ENCODE results near the gene SMIM1. TPM values are rescaled to one million over a fixed set of nuclear protein-coding genes. Genes with fewer than 3 reads are reported as not detected.

SMIM1 gene
- polyA plus RNA-seq, 1 donor, result 3.1 TPM

DNA sequence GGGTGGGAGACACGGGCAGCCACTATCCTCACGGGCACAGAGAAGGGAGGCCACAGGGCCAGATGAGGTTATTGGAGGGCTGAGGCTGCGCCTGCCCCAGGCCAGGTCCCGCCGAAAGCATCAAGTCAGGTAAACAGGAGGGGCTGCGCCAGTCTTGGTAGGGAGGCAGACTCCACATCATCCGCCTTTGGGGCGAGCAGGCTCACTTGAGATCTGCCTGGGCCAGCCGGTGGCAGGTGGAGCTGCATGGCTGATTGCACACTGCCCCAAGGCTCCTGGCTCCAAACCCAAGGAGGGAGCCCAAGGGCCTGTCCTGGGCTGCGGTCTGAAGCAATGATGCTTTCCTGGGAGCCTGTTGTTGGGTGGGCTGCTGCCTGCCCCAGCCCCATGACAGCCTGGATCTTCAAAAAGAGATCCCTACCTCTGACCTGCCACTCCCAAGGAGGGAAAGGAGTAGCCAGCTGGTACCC is 4.6 kb downstream of the SMIM1 start:
- DNase-seq (ENCODE audit: low read depth), result no peak

DNA sequence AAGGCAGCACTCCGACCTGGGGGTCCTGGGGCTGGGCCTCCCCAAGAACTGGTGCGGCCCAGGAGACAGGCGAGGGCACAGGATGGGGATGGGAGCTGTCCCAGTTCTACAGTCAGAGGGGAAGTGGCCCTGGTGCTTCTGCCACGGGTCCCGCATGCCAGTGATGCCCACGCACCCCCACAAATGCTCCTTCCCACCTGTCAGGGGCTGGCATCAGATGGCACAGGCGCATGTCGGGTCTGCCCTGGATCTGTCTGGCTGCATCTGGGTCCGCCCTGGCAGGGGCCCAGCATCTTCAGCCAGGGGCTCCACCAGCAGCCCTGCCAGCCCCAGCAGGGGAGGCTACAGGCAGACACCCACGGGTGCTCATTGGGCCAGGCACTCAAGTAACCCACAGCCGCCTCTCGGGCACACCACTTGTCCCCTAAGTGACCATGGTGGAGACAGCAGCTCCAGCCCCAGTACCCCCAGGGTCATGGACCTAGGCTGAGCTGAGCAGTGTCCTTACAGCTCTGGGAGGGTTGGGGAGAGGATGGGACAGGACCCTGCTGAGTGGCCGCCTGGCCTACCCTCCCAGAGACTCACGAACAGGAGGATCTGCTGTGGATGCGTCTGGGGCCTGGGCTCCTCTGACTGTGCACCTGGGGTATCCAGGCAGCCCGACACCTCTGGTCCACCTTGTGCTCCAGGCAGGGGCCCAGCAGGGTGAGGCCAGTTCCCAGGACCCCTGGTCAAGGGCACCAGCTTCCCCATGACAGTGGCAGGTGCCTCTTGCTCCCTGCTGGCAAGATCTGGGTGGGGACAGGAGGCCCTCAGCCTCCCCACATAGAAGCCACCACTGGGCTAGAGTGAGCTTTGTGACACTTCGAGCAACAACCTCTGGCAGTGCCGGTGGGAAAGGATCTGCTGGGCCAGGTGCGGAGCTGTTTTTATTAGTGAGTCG is 5.4 kb downstream of the SMIM1 start:
- no peak for DNase-seq (ENCODE audit: low read depth)

DNA sequence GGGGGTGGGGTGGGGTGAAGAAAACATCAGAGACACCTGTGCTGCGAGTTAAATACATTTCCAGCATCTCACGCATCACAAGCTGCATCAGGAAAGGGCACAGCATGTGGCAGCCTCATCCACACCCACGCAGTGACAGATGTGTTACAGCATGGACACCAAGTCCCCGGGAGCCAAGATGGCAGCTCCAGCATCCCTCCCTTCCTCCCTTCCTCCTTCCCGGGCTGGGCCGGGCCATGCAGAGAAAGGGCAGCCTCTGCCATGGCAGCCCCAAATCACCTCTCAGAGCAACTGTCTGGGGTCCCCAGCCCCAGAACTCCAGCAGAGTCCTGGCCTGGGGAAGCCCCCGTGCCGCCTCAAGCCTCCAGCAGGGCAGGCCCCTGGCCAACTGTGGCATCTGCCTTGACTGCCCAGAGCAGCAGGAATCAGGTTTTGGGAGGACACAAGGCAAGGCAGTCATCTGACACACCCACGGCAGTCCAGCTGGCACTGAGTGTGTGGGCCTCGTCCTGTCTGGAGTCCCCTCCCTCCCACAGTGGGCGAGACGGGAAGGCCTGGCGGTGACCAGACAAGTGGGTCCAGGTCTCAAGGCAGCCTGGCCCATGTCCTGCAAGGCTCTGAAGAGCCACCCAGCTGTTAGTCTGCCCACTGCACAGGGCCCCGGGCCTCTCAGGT is 6.2 kb downstream of the SMIM1 start:
- no peak for DNase-seq (ENCODE audit: low read depth)

DNA sequence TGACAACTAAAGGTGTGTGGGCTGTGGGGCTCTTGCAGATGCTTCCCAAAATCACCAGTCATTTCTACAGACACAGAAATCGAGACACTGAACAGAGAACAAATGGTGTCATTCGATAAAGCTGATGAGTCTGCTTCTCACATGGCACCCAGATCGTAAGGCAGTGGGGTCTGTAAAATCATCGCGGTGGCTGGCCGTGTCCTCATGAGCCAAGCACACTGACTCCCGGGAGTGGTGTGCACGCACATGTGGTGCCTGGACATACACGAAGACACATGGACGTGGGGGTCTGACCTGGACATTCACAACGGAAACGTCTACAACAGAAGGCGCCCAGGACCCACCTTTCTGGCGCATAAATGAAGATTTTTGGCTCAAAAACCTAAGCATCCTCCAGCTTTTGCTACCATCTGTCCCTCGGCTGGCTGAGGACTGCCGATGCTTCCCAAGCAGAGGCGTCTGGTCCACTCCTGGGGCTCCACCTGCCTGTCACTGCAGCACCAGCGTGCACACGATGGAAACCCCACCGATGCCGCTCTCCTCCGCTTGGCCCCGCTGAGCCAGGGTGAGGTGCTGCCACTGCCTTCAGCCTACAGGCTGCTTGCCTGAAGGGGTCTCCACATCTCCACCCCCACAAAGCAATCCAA is 6.8 kb downstream of the SMIM1 start:
- no peak for DNase-seq (ENCODE audit: low read depth)

DNA sequence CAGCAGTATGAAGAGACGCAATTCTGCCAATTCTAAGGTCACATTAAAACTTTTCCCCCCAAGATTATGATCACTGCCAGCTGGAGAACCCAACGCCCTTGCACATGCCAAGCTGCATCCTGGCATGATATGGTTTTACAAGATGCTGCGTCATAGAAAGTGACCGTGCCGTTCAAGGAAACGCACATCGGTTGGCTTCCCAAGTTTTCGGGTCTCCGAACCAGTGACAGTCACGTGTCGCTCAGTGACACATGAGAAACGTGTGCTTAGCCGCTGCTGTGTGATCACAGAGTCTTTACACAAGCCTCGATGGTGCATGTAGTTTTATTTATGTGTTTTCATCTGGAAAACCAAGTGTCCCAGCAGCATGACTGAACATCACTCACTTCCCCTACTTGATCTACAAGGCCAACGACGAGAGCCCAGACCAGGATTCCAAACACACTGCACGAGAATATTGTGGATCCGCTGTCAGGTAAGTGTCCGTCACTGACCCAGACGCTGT is 7.4 kb downstream of the SMIM1 start:
- DNase-seq (ENCODE audit: low read depth), result no peak

DNA sequence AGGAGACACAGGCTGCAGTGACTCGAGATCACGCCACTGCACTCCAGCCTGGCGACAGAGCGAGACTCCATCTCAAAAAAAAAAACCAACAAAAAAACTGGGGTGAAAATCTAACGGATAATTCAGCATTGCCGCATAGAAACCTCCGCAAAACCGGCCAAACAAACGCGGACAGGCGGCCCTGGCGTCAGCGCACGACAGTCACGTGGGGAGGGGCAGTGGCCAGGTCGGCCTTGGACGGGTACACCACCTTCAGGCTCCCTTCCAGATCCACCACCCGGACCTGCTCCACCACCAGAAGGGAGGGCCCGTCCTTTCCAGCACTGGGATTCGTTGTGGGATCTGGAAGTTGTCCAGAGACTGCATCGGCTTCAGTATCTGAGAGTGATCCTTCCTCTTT is 8.4 kb downstream of the SMIM1 start:
- no peak for DNase-seq (ENCODE audit: low read depth)

DNA sequence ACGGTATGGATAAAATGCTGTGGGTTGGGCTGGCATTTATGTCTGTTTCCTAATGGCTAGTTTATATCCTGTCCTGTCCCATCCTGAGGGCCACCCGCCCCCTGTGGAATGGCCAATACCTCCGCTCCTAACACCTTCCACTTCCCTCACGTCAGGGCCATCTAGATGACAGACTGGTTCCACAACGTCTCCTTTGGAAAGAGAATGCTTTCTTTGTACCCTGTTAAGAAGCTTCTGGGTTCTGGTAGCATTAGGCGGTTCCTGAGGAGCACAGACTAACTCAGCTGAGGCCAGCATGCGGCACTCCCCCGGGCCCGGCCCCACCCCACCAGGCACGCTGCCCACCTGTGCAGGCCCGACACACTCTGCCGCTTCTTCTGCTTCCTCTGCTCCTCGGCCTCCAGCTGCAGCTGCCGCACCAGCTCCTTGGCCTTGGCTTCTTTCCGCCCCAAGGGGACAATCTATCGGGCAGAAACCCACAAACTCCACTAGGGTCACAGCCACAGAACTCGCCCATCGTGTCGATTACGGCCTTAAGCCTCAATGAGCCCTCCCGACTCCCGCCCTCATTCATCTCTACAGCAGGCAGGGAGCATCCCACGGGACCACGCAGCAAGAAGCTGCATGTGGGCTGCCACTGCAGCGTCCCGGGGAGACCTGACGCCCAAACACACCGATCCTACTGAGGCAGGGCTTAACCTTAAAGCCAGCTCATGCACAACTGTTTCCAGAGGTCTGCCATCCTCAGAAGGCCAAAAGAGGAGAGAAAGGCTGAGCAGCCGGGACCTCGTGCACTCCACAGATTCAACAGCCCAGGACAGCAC is 11.3 kb downstream of the SMIM1 start:
- DNase-seq (ENCODE audit: low read depth), result no peak

DNA sequence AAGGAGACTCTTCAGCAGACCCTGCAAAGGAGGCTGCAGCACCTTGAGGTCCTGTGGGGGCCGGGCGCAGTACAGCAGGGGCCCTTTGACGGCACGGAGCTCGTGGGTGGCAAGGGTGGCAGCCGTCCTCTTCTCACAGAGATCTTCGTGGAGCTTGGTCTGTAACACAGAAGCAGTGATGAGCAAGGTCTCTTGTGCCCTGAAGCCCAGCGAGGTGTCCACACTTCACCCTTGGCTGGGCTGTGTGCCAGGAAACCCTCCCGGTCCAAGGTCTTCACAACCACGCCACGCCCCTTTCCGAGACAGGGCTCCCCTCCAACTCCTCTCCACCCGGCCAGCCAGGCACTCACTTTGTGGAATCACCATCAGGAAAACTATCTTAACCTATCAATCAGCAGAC is 12.5 kb downstream of the SMIM1 start:
- no peak for DNase-seq (ENCODE audit: low read depth)

DNA sequence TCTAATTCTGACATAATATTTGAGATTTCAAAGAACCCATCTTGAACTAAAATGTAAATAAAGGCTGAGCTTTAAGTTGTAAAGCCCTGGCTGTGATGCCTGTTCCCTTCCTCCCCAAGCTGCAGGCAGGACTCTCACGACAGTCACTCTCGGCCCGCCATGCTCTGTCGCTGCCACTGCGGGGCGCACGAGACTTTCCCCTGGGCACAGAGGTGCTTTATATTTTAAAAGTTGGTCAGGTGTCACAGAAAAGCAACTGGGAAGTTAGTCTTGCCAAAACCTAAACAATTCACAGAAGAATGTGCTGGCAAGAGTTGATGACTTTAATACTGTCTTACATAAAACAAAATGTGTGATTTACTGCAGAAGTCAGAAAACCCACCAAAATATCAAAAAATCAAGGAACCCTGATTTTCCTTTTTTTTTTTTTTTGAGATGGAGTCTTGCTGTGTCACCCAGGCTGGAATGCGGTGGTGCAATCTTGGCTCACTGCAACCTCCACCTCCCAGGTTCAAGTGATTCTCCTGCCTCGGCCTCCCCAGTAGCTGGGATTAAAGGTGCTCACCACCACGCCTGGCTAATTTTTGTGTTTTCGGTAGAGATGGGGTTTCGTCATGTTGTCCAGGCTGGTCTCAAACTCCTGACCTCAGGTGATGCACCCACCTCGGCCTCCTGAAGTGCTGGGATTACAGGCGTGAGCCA is 13.1 kb downstream of the SMIM1 start:
- no peak for DNase-seq (ENCODE audit: low read depth)

DNA sequence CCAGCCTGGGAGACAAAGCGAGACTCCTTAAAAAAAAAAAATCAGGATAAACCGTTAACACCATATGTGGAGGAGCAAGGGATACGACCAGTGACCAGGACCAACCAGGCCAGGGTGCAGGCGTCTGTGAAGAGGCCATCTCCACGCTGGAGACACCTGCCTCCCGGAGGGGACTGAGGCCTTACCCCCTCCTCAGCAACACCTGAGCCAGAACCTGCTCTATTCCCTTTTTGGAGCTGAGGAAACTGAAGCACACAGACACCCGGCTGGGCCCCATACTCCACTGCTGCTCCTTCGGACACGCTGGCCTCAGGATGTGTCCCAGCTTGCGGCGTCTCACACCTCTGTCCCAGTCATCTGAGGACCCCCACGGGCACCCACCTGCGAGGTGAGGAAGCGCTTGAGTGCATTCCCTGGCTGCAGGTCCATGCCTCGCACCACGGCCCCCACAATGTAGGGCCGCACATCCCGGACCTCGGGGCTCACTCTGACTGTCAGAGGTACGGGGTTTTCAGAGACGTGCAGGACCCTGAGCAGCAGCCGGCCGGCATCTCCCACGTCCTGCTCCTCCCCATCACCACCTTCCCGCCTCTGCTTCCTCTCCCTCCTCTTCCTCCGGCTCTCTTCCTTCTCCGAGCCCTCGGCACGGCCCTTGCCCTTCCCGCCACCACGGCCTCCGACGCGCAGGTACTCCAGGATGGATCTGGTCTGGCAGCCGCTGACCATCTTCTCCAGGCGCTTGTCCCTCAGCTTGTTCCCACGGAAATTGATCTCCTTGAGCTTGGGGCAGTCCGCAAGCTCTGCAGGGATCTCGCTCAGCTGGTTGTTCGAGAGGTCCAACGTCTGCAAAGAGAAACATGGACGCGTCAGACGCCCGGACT is 14.2 kb downstream of the SMIM1 start:
- DNase-seq (ENCODE audit: low read depth), result no peak

DNA sequence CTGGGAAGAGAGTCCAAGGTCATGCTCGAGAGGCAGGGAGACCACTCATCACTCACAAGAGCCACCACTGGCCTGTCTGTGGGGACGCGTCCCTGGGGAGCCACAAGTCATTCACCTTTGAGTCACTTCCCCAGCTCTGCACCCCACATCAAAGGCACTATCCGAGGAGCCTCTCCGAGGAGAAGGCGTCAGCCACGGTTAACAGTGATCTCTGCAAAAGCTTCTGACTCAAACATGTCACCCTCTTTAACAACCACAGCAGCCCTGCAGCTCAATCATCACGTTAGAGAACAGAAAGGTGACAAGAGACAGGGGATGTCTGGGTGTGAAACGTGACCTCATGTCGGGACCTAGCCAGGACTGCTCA is 14.8 kb downstream of the SMIM1 start:
- DNase-seq (ENCODE audit: low read depth), result no peak

DNA sequence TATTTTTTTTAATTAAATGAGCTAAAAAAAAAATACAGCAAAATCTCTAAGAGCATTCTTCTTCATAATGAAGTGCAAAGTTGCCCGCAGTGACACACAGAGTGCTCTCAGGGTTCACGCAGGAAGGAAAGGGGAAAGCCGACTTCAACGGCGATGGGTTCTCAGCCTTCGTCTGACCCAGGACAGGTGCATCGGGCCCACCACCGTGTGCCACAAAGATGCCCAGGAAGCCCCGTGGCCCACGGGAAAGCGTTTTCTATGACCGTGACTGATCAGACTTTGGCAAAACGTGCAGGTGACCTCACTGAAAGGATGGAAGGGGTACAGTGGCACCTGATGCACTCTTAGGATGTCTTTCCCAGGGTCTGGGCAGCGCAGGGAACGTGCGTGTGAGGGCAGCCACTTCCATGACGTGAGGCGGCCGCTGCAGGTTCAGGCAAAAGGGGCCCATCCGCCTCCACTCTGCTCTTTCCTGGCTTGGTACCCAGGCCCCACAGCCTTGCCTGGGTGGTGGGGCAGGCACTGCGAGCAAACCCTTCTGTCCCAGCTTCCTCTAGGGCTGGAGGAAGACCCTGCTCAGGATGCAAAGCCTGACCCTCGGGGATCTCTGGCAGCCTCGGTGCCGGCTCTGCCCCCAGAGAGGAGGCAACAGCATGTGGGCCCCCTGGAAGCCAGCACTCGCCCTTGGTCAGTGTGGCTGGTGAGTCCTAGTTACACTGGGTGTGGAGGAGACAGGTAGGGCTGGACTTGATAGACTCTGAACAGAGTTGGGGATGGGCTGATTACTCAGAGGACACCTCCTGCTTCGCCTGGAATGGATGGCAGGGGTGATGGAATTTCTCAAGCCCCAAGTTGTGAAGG is 15.4 kb downstream of the SMIM1 start:
- DNase-seq (ENCODE audit: low read depth), result no peak

DNA sequence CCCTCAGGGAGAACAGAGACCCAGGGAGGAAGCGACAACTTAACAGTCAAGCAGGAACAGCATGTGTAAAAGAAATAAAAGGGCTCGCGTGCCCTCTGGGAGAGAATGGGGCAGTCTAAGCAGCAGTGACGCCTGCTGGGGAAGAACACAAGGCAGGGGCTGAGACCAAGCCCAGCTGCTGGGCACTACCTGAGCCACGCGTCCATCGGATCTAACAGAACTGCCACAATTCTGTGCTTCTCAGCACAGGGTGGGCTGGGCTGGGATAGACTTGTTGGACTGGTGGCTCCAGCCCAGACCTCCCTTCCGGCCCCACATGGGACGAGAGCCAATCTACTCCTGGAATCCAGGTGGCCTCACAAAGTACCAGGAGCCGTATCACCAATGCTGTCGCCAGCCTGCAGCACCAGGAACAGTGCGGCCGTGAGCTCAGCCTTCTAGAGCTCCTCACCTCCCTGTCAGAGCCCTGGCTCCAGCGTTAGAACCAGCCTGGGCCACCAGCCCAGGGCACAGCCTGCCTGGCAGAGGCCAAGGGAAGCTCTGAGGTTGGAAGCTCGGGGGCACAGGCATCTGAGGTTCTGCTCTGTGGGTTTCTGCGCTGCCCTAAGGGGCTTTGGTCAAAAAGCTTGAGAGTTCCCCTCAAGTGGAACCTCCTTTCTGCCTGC is 16.3 kb downstream of the SMIM1 start:
- no peak for DNase-seq (ENCODE audit: low read depth)

DNA sequence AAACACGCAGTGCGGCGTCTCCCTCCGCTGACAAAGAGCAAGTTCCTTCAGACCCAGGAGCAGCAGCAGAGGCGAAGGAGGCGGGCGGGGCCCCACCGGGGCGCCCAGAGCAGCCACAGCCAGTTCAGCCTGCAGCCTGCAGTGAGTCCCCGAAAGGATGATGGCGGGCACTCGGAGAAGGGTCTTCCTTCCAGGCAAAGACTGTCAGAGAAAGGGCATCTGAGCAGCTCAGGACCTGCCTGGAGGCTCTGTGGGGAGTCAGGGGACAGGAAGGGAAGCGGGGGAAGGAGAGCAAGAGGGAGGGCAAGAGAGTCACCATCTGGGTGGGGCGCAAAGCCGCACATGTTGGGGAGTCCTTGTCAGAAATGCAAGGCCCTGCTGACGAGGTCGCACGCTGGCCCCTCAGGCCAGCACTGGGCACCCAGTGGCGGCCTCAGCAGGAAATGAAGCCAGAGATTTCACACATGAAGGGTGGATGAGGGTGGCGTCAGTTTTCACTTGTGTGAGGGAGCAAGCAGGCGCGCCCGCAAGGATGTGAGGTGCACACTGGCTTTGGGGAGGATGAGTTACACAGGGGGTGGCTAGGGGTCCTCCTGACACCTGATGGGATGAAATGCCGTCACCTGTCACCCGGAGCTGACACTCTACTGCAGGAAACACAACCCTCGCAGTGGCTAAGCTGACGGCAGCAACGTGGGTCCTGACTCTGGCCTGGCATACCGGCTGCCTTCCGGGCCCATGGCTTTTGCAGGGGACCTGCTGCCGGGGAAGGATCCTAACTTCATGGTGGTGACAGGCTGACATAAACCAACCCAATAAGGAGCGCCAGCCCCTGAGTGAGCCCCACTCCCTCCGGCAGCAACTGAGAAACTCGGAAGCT is 17.1 kb downstream of the SMIM1 start:
- DNase-seq (ENCODE audit: low read depth), result no peak

DNA sequence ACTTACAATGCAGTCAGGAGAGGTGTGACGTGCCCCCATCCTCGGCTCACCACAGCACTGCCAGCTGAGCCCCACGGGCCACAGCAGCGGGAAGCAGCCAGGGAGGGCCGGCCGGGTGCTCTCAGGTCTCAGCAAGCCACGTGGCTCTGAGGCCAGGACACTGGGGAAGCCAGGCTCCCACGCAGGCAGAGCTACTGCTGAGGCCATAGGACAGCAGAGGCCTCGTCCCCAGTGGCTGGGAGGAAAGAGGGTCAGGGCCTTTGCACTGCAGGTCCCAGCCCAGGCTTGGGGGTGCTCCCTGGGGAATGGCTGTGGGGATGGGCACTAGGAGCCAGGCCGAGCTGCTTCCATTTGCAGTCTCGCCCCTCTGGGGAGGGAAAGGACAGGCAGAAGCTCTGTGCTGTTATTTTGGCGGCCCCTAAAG is 18.0 kb downstream of the SMIM1 start:
- no peak for DNase-seq (ENCODE audit: low read depth)

DNA sequence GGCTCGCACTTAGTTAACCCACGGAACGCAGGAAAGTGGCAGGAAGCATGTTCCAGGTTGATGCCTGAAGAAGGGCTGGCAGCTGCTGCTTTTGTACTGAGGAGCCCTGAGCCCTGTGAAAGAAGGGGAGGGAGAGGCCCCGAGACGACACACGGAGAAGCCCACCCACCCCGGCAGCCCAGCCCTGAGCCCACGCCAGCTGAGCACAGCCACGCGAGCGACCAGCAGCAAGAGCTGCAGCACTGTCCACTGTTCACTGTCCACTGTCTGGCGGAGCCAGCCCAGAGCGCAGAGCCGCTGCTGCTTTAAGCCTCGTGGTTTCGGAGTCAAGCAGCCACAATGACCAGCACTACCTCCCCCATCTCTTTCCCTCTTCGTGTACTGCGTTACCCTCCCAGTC is 18.4 kb downstream of the SMIM1 start:
- DNase-seq (ENCODE audit: low read depth), result no peak
